ENCODE results near the gene TM4SF4. TPM values are rescaled to one million over a fixed set of nuclear protein-coding genes. Genes with fewer than 3 reads are reported as not detected.
"Not testable (repeated sequence)": the region's sequence is repeated elsewhere in the genome, so short reads cannot be mapped to it uniquely, and the experiment has no call there.

Gene TM4SF4
- total RNA-seq, 1 donor = under 0.01 TPM

DNA sequence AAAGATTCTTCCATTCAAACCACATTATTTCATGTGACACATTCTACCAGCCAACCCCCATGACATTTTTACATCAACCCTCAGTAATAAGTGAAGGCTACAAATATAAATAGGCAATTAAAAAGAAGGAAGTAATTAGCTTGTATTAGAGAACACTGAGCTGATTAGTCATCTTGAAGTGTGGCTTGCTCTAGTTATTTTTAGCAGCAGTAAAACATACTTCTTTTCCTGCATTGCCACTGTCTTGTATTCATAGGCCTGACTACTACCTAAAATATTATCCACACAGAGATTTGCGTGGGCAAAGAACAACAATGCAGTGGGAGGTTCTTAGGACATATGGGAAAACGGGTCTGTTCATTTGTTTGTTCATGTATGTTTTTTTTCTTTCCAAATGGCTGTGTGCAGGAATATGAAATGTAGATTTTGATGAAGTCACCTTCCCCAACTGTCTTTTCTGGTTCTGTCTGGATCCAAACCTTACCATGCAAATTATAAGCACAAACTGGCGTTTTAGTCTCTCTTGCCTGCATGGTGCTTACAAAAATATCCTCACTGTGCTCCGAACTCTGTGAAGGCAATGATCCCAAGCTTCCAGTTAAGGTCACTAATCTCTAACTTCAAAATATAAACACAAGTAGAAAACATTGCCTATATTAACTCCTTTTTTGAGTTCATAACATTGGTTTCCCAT is 31.5 kb upstream of the TM4SF4 start:
- TF ChIP-seq, protein P1, sequence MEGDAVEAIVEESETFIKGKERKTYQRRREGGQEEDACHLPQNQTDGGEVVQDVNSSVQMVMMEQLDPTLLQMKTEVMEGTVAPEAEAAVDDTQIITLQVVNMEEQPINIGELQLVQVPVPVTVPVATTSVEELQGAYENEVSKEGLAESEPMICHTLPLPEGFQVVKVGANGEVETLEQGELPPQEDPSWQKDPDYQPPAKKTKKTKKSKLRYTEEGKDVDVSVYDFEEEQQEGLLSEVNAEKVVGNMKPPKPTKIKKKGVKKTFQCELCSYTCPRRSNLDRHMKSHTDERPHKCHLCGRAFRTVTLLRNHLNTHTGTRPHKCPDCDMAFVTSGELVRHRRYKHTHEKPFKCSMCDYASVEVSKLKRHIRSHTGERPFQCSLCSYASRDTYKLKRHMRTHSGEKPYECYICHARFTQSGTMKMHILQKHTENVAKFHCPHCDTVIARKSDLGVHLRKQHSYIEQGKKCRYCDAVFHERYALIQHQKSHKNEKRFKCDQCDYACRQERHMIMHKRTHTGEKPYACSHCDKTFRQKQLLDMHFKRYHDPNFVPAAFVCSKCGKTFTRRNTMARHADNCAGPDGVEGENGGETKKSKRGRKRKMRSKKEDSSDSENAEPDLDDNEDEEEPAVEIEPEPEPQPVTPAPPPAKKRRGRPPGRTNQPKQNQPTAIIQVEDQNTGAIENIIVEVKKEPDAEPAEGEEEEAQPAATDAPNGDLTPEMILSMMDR (IDR thresholded peaks at IDR 0.05; ENCODE audit: insufficient read depth, low read depth, low read length) = no peak
- DNase-seq (ENCODE audit: low read depth) = peak; percentile 56
- H3K4me3 ChIP-seq (ENCODE audit: low read depth, low read length) = no peak overlapping the region

DNA sequence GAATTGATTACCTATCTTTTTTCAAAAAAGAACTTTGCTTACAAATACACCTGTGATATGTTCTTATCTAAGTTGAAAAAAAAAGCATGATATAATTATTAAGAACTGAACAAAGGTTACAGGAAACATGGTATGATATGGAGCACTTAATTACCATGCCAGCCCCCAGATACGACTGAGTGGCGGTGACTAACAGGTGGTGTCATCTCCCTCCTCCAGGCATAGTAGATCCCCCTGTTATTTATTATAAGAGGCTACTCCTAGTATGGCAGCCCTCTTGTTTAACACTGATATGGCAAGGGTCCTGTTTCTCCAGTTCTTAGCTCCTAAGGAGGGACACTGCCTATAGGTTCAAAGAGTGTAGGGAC is 31.0 kb upstream of the TM4SF4 start:
- H3K4me3 ChIP-seq (ENCODE audit: low read depth, low read length) = no peak overlapping the region
- TF ChIP-seq, protein P1 (IDR thresholded peaks at IDR 0.05; ENCODE audit: insufficient read depth, low read depth, low read length) = no peak
- DNase-seq (ENCODE audit: low read depth) = no peak

DNA sequence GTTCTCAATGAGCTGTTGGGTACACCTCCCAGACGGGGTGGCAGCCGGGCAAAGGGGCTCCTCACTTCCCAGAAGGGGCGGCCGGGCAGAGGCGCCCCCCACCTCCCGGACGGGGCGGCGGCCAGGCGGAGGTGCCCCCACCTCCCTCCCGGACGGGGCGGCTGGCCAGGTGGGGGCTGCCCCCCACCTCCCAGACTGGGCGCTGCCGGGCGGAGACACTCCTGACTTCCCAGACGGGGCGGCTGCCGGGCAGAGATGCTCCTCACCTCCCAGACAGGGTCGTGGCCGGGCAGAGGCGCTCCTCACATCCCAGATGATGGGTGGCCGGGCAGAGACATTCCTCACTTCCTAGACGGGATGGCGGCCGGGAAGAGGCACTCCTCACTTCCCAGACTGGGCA is 29.6 kb upstream of the TM4SF4 start:
- DNase-seq (ENCODE audit: low read depth) = not testable (repeated sequence)

DNA sequence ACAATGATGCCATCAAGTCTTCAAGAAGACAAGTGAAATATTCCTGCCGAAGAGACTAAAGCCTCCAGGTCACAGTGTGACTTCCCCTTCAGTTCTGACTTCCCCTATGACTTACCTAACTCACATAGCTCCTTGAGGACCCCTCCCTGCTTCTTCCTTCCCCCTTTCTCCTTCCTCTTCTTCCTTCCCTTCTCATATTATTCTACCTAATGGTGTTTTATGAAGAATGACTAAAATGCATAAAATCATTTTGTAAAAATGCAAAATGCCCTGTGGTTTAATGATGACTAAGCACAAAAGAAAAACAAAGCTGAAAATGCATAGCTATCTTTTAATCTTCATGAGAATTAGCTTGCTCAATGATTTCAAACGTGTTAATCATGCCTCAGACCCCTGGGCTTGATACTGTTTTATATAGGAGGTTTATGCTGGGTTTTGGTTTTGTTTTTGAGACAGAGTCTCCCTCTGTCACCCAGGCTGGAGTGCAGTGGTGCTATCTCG is 26.1 kb upstream of the TM4SF4 start:
- no peak overlapping the region for H3K4me3 ChIP-seq (ENCODE audit: low read depth, low read length)
- TF ChIP-seq, protein P1 (IDR thresholded peaks at IDR 0.05; ENCODE audit: insufficient read depth, low read depth, low read length) = no peak
- peak; percentile 71 for DNase-seq (ENCODE audit: low read depth)

More for the DNA sequence above, 29.6 kb upstream of the TM4SF4 start:
- H3K4me3 ChIP-seq (ENCODE audit: low read depth, low read length) = not testable (repeated sequence)

DNA sequence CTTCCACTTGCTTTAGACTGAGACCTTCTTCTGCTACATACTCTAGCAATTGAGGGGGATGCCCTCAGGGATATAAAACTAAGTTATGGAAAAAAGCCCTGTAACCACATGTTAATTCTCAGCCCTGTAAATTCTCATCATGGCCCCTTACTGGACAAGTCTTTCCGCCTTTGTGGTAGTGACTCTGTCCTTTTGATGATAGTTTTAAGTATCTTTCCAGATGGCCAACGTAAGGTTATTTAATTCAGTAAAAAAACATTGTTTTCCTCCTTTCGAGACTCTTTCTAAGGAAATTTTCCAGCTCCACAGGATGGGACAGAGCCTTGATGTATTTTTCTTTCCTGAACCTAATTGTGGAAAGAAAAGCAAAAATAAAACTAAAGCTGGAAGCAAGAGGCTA is 25.3 kb upstream of the TM4SF4 start:
- H3K4me3 ChIP-seq (ENCODE audit: low read depth, low read length) = no peak overlapping the region
- TF ChIP-seq, protein P1 (IDR thresholded peaks at IDR 0.05; ENCODE audit: insufficient read depth, low read depth, low read length) = no peak
- DNase-seq (ENCODE audit: low read depth) = no peak

DNA sequence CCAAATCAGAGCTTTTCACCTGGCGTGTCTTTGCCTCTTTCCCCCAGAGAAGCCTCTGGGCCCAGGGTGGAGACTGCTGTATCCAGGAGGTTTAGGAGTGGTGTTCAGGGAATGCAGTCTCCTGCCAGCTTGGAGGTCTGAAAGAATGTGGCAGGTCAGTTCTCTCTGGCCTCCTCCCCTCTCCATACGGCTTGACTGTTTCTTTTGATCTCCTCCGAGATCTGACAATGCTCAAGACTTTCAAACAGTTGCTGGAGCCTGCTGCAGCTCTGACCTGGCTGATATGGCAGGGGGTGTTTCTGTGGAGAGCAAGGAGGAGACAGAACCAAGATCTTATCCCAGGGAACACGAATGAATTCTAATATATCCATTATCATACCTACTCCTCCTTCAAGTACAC is 24.7 kb upstream of the TM4SF4 start:
- DNase-seq (ENCODE audit: low read depth) = no peak
- TF ChIP-seq, protein P1 (IDR thresholded peaks at IDR 0.05; ENCODE audit: insufficient read depth, low read depth, low read length) = no peak
- H3K4me3 ChIP-seq (ENCODE audit: low read depth, low read length) = no peak overlapping the region

DNA sequence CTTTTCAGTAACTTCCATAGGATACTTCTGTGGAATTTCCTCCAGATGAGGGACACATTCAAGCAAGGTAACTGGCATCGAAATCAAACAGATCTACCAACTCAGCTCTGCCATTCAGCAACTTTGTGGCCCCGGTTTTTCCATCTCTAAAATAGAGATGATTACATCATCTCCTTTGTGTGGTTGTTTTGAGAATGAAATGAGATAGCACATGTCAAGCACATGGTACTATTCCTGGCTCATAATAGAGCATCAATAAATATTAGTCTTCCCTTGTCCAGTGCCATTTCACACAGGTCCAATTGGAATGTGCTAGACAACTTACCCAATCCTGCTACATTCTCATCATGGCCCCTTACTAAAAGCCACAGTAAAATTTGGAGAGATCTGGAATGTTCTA is 24.2 kb upstream of the TM4SF4 start:
- DNase-seq (ENCODE audit: low read depth) = no peak
- TF ChIP-seq, protein P1 (IDR thresholded peaks at IDR 0.05; ENCODE audit: insufficient read depth, low read depth, low read length) = no peak
- no peak overlapping the region for H3K4me3 ChIP-seq (ENCODE audit: low read depth, low read length)

Measured in fibroblast of villous mesenchyme (primary cell).